ENCODE results near the gene PDE4D. TPM values are rescaled to one million over a fixed set of nuclear protein-coding genes. Genes with fewer than 3 reads are reported as not detected.

PDE4D gene
- total and polyA plus RNA-seq, 2 donors (not counting 3 experiments of a cell fraction or from before 2014, with no cell fraction given): 34.5 to 51.2 TPM

GRCh38 chr5:59618644-59619043 is 274.9 kb downstream of the PDE4D start:
- no peak overlapping the region for H3K27ac ChIP-seq (ENCODE audit: insufficient read depth, low read depth, low read length)
- no peaks in the 10 kb centered on the region for H3K9me1 ChIP-seq (replicated peaks; ENCODE audit: control insufficient read depth, extremely low read depth, insufficient read depth, low read length)
- no peak overlapping the region for H2AFZ ChIP-seq (ENCODE audit: low read depth, low read length)
- H3K79me2 ChIP-seq (ENCODE audit: control insufficient read depth, insufficient read depth, low read length): no peaks in the 10 kb centered on the region
- CTCF ChIA-PET: no interaction called here
- H3K4me2 ChIP-seq (ENCODE audit: insufficient read depth, low read length): no peak overlapping the region
- dilution Hi-C loops (cut with MboI; ENCODE audit: extremely low pct_ligation_motif_present, low sequenced_read_pairs) (no loop called here), intact Hi-C loops (cut with micrococcal nuclease) (no loop called here)
- TF ChIP-seq CTCF (IDR thresholded peaks at IDR 0.05; ENCODE audit: extremely low read depth in 1 of 2, insufficient read depth in 1 of 2, low read depth in 1 of 2, low read length in 2 of 2) (no peak), EZH2 (IDR thresholded peaks at IDR 0.05; ENCODE audit: borderline replicate concordance, low read depth, low read length, severe bottlenecking) (no peak)
- no TSS peak for BruUV-seq (replicated peaks)
- no peak for FAIRE-seq
- no peaks in the 10 kb centered on the region for H3K27me3 ChIP-seq (ENCODE audit: control insufficient read depth in 2 of 2, insufficient read depth in 2 of 2, low read length in 2 of 2)
- no peak overlapping the region for H3K4me3 ChIP-seq (replicated peaks in 1 of 3; ENCODE audit: insufficient read depth in 1 of 3, low read depth in 1 of 3, low read length in 3 of 3)
- no peak for DNase-seq (ENCODE audit: low read depth, low spot score)
- H3K9me3 ChIP-seq (replicated peaks; ENCODE audit: control insufficient read depth, insufficient read depth, low read length): no peaks in the 10 kb centered on the region
- H4K20me1 ChIP-seq (replicated peaks; ENCODE audit: control insufficient read depth, extremely low read depth, insufficient read depth, low read length): no peaks in the 10 kb centered on the region
- no peaks in the 10 kb centered on the region for H3K36me3 ChIP-seq (ENCODE audit: control insufficient read depth in 2 of 2, extremely low read depth in 1 of 2, insufficient read depth in 2 of 2, low read length in 2 of 2)
- no peak overlapping the region for H3K9ac ChIP-seq (replicated peaks; ENCODE audit: extremely low read depth, insufficient read depth, low read length)
- POLR2A ChIA-PET: no interaction called here
- no peaks in the 10 kb centered on the region for H3K4me1 ChIP-seq (ENCODE audit: control insufficient read depth, extremely low read depth, insufficient read depth, low read length)

- H3K9me3 ChIP-seq (replicated peaks; ENCODE audit: control insufficient read depth, insufficient read depth, low read length): no peaks in the 10 kb centered on the region
- H3K4me2 ChIP-seq (ENCODE audit: insufficient read depth, low read length): no peak overlapping the region
- no peaks in the 10 kb centered on the region for H4K20me1 ChIP-seq (replicated peaks; ENCODE audit: control insufficient read depth, extremely low read depth, insufficient read depth, low read length)
- DNase-seq (ENCODE audit: low read depth, low spot score) (no peak), FAIRE-seq (no peak)
- dilution Hi-C loops (cut with MboI; ENCODE audit: extremely low pct_ligation_motif_present, low sequenced_read_pairs): no loop called here
- no peak overlapping the region for H3K9ac ChIP-seq (replicated peaks; ENCODE audit: extremely low read depth, insufficient read depth, low read length)
- ChIA-PET POLR2A (no interaction called here), CTCF (interaction anchor here (1.2 kb wide), 1 partner anchor 31 kb away, joined by 3 read pairs; no protein-coding TSS in a partner anchor)
- intact Hi-C loops (cut with micrococcal nuclease): no loop called here
- no peaks in the 10 kb centered on the region for H3K79me2 ChIP-seq (ENCODE audit: control insufficient read depth, insufficient read depth, low read length)
- H3K4me3 ChIP-seq (replicated peaks in 1 of 3; ENCODE audit: insufficient read depth in 1 of 3, low read depth in 1 of 3, low read length in 3 of 3): no peak overlapping the region
- no peaks in the 10 kb centered on the region for H3K4me1 ChIP-seq (ENCODE audit: control insufficient read depth, extremely low read depth, insufficient read depth, low read length)
- no peaks in the 10 kb centered on the region for H3K27me3 ChIP-seq (ENCODE audit: control insufficient read depth in 2 of 2, insufficient read depth in 2 of 2, low read length in 2 of 2)
- TF ChIP-seq JUN (IDR thresholded peaks at IDR 0.05; ENCODE audit: borderline replicate concordance, insufficient read depth, insufficient read length, low read depth): no peak
- TF ChIP-seq POLR2A (IDR thresholded peaks at IDR 0.05; ENCODE audit: low read depth, low read length): no peak
- no peak for TF ChIP-seq EZH2 (IDR thresholded peaks at IDR 0.05; ENCODE audit: borderline replicate concordance, low read depth, low read length, severe bottlenecking)
- TF ChIP-seq FOS (IDR thresholded peaks at IDR 0.05; ENCODE audit: borderline replicate concordance, insufficient read depth, low read length): no peak
- no peak for TF ChIP-seq CTCF (IDR thresholded peaks at IDR 0.05; ENCODE audit: extremely low read depth in 1 of 2, insufficient read depth in 1 of 2, low read depth in 1 of 2, low read length in 2 of 2)
- no peak for TF ChIP-seq POLR2AphosphoS5 (IDR thresholded peaks at IDR 0.05; ENCODE audit: insufficient read depth, low read depth, low read length)
- TF ChIP-seq, protein P1, sequence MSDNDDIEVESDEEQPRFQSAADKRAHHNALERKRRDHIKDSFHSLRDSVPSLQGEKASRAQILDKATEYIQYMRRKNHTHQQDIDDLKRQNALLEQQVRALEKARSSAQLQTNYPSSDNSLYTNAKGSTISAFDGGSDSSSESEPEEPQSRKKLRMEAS (IDR thresholded peaks at IDR 0.05; ENCODE audit: insufficient read depth, insufficient read length): no peak
- no peak for TF ChIP-seq MYC (IDR thresholded peaks at IDR 0.05; ENCODE audit: low read depth, low read length)
- TF ChIP-seq GATA2 (IDR thresholded peaks at IDR 0.05; ENCODE audit: insufficient read depth, insufficient read length, low read depth, low read length): no peak
- no peak overlapping the region for H3K27ac ChIP-seq (ENCODE audit: insufficient read depth, low read depth, low read length)
- H3K36me3 ChIP-seq (ENCODE audit: control insufficient read depth in 2 of 2, extremely low read depth in 1 of 2, insufficient read depth in 2 of 2, low read length in 2 of 2): no peaks in the 10 kb centered on the region
- BruUV-seq (replicated peaks): no TSS peak
- H3K9me1 ChIP-seq (replicated peaks; ENCODE audit: control insufficient read depth, extremely low read depth, insufficient read depth, low read length): no peaks in the 10 kb centered on the region
- no peak overlapping the region for H2AFZ ChIP-seq (ENCODE audit: low read depth, low read length)
Measured at GRCh38 chr5:59617186-59617771, 276.2 kb downstream of the PDE4D start.

Data from endothelial cell of umbilical vein (primary cell).